GM18867 (cell line): ENCODE results near the gene IFNA10.
"Not testable (repeated sequence)": the region's sequence is repeated elsewhere in the genome, so short reads cannot be mapped to it uniquely, and the experiment has no call there.

ENCODE experiments used
- ATAC-seq: cut with Tn5 transposase; IDR thresholded peaks from one replicate; pipeline ENCODE4 v1.9.1; 2021; ENCODE audit warnings: mild to moderate bottlenecking, moderate library complexity; ENCODE audit not compliant: unreplicated experiment

Gene IFNA10

GRCh38 chr9:21194867-21195776, 11.8 kb downstream of the IFNA10 start:
- peak; percentile 89 for ATAC-seq

GRCh38 chr9:21187487-21187886, 19.5 kb downstream of the IFNA10 start, which contains the start of gene IFNA4:
Gene IFNA4, minus strand, starts transcription at chr9:21187587. Its CDS starts 56 bp downstream, at chr9:21187531.
- ATAC-seq = not testable (repeated sequence)

- peak; percentile 94 for ATAC-seq
These were observed 23.9 kb downstream of the IFNA10 start for GRCh38 chr9:21182810-21183736.

GRCh38 chr9:21174671-21175070, 32.3 kb downstream of the IFNA10 start:
- no peak for ATAC-seq

- ATAC-seq = no peak
These were observed 34.8 kb downstream of the IFNA10 start for GRCh38 chr9:21172156-21172555.

GRCh38 chr9:21171351-21171750, 35.6 kb downstream of the IFNA10 start:
- ATAC-seq = no peak

- not testable (repeated sequence) for ATAC-seq
These were observed 40.4 kb downstream of the IFNA10 start, which contains the start of gene IFNA21 for GRCh38 chr9:21166560-21166959. Gene IFNA21, minus strand, starts transcription at chr9:21166660. Its CDS starts 48 bp downstream, at chr9:21166612.

- no peak for ATAC-seq
These were observed 41.4 kb downstream of the IFNA10 start for GRCh38 chr9:21165516-21165915.

GRCh38 chr9:21160178-21160577, 46.8 kb downstream of the IFNA10 start:
- ATAC-seq = peak; percentile 92
